HS-27A (cell line): ENCODE measurements around the gene HIVEP1.
A peak's percentile ranks its signal among the peaks of the same experiment; 100 is the strongest.

Experiments
- DNase-seq: peaks from one replicate; pipeline ENCODE4 v3.0.0-alpha.2; 2012; ENCODE audit warnings: low read depth, missing footprints

The HIVEP1 gene

GRCh38 chr6:11994875-11995461 lies 17.1 kb upstream of the HIVEP1 start:
- DNase-seq, result no peak

- DNase-seq, result no peak
Observed at GRCh38 chr6:11996751-11997150, 15.4 kb upstream of the HIVEP1 start.

DNA sequence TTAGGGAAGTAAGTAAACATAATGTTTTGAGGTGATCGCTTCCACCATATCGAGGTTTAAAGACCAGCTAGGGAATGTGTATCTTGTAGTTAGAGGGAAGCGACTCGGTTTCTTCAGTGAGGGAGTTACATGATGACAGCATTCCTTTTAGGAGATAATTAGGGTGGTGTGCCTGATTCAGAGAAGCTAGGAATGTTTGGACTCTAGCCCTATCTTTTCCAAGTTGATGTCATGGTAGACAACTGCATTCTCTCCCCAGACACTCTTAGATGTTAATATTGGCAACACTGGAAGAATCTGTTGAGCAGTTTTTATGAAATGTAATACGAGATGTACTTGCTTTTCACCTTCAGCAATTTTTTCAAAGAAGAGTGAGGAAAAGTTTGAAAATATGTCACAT lies 12.9 kb upstream of the HIVEP1 start:
- no peak for DNase-seq

DNA sequence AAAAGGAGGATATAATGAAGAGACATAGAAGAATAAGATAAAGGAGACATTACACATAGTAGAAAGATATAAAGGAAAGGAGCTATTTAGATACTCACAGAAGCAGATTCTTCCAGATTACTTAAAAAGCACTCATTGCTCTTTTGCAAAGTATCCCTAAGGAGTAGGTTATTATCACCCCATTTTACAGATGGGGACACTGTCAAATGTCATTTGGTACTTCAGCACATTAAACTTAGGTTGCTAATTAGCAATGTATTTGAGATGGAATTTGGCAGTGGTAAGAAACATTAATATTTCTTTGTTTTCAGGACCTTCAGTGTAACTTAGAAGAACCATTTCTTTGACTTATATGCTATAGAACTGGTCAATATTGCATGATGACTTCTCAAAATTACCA lies 11.9 kb upstream of the HIVEP1 start:
- DNase-seq, result no peak

GRCh38 chr6:12001004-12001705 lies 11.0 kb upstream of the HIVEP1 start:
- DNase-seq, result no peak

- no peak for DNase-seq
Observed at GRCh38 chr6:12001706-12002435, 10.2 kb upstream of the HIVEP1 start.

DNA sequence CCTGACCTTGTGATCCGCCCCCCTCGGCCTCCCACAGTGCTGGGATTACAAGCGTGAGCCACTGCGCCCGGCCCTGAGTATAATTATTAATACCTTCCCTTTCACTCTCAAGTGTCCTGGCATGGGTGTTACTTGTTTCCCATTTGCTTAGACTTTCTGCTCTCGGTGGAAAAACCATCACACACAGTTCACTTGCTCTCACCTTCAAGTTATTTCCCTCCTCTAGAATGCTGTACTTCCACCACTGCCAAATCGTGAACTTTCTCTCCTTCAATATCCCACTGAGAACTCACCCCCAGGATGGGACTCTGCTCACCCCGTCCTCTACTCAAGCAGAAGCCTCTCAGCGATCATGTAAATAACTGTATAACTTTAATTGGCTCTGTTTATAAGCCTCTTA lies 4.6 kb upstream of the HIVEP1 start:
- no peak for DNase-seq

- DNase-seq, result no peak
Observed at GRCh38 chr6:12007887-12008286, 4.2 kb upstream of the HIVEP1 start.

DNA sequence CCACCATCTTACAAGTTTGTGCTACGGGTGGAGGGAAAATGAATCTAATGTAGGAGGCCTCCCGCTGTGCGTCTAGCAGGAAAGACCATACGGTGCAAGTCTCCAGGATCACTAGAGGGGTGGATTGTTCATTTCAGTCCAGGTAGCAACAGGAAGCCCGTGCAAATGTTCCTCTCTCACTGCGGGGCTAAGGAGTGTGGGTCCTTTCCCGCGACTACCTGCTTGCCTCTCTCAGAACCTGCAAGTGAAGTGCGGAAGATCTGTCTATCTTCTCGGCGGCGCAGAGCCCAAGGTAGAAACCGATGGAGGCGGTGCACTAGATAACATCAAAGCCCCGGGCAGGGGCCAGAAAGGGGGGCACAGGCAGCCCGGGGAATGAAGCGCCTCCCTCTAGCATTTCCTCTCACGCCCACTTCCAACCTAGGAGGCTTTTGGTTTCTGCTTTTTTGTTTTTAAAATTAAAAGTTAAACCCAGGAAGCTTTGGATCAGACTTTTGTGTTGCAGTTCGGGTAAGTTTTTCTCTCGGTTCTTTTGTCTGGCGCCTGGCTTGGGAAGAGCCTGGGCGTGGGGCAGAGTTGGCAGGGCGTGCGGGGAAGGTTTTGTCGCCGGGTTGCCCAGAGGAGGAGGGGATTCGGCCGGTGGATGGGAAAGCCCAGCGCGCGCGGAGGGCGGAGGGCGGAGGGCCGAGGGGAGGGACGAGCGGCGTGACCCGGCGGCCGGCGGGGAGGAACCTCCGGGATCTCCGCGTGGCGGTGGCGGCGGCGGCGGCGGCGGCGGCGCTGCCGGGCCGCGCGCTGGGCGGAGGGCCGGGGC lies 3.5 kb upstream of the HIVEP1 start:
- no peak for DNase-seq

GRCh38 chr6:12009180-12009685 lies 2.9 kb upstream of the HIVEP1 start:
- DNase-seq, result no peak

DNA sequence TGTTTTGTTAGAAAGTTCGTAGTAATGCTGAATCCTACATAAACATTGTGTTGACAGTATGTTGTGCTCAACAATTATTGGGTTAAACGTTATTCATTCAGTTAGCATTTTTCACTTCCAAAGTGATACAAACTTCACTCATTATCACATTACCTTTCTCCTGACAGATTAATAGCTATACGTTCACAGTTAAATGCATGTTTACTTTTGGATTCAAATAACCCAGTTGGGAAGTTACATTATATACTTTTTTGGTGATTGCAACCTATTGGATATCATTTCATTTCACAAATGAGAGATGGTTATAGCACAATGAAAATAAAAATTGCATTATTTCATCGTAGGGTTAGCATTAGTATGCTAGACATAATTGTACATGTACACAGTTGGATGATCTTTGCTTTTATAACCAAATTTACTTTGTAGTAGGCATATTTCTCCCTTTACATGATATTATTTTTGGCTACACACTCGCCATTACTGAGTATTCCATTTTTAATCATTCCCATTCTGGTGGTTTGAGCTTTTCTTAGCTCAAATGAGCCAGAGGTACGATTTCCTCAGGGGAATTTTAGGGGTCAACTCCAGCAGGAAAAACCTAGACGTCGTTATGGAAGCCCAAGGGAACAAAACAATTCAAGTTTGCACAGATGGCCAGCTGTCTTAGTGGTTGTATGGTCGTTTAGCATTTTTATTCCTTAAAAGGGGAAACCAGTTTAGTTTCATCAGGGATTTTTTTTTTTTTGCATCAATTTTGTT lies 2.1 kb upstream of the HIVEP1 start:
- no peak for DNase-seq

GRCh38 chr6:12010635-12011275 lies 1.4 kb upstream of the HIVEP1 start:
- DNase-seq, result peak; percentile 62

GRCh38 chr6:12011276-12012037 lies 655 bp upstream of the HIVEP1 start:
- DNase-seq, result peak; percentile 79

- peak; percentile 64 for DNase-seq
Observed at GRCh38 chr6:12012558-12013306, 620 bp downstream of the HIVEP1 start.

DNA sequence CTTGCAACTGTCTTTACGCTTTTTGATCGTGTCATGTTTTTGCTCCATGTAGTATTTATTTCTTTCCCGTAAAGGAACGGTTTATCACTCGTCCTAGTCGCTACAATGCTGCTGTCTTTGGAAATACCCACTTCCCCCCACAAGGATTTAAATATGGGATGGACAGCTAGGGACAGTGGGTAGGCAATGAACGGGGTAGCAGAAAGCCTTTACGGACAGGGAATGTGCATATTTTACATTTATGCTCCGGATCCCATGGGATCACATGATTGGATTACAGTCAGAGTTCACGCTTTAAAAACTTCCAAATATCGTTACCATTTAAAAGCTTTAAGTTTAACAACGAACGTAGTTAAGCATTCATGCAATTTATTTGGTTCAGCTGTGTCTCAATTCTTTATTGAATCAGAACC lies 1.2 kb downstream of the HIVEP1 start:
- DNase-seq, result no peak

- DNase-seq, result peak; percentile 76
Observed at GRCh38 chr6:12014027-12014872, 2.1 kb downstream of the HIVEP1 start.

DNA sequence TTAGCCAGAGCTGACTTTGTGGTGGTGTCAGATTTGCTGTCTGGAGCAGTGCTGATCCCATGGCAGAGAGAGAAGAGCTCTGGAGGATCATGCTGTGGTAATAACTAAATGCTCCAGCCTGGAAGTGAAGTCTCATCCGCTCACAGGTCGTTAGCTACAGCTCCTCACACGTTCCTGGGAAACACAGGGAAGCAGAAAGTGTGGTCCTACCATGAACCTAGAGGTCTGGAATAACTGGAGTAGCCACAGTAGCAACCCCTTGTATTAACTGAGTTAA lies 2.7 kb downstream of the HIVEP1 start:
- DNase-seq, result no peak

- DNase-seq, result no peak
Observed at GRCh38 chr6:12017263-12017662, 5.2 kb downstream of the HIVEP1 start.

GRCh38 chr6:12017876-12018401 lies 5.8 kb downstream of the HIVEP1 start:
- no peak for DNase-seq
